Activated T-cell treated with anti-CD3 and anti-CD28 coated beads for 1 hour (primary cell): Measurements from ENCODE around the gene DNASE1L1.

ENCODE experiments used
- DNase-seq: peaks from one replicate; pipeline ENCODE4 v3.0.0-alpha.2; 2020; ENCODE audit warnings: low read depth

Gene DNASE1L1

GRCh38 chrX:154382483-154383069, 26.5 kb downstream of the DNASE1L1 start:
- DNase-seq: no peak

DNA sequence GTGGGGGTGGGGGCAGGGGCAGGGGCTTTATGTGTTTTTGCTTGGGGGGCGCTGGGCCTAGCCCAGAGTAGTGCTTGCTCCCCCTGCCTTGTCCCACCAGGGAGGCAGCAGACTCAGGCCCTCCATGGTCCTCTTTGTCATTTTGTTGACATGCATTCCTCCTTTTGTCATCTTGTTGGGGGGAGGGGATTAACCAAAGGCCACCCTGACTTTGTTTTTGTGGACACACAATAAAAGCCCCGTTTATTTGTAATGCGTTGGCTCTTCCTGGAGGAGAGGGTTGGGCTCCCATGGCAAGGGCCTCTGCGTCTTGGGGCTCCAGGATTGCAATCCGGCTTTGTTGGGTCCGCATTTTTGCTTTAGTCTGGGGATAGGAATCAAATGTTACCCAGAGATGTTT, 27.8 kb downstream of the DNASE1L1 start:
- no peak for DNase-seq

DNA sequence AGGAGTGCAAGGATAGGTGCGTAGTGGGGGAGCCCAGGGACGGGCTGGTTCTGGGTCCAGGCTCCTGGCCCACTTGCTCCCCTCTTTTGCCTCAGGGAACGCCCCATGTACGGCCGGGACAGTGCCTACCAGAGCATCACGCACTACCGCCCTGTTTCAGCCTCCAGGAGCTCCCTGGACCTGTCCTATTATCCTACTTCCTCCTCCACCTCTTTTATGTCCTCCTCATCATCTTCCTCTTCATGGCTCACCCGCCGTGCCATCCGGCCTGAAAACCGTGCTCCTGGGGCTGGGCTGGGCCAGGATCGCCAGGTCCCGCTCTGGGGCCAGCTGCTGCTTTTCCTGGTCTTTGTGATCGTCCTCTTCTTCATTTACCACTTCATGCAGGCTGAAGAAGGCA, 28.3 kb downstream of the DNASE1L1 start:
- DNase-seq: no peak

DNA sequence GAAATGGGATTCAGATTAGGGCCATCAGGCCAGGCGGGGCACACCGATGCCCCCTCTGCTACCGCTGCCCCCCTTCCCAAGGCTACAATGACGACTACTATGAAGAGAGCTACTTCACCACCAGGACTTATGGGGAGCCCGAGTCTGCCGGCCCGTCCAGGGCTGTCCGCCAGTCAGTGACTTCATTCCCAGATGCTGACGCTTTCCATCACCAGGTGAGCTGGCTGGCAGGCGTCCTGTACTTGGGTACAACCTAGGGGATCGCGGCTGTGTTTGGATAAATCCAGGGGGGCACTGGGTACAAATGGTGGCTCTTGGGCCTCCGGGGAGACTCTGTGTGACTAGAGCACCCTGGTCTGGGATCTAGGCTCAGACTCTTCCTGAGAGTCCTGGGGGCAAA, 28.9 kb downstream of the DNASE1L1 start:
- DNase-seq: no peak

GRCh38 chrX:154379569-154379951, 29.5 kb downstream of the DNASE1L1 start:
- no peak for DNase-seq

GRCh38 chrX:154378799-154379568, 30.1 kb downstream of the DNASE1L1 start, which contains the start of gene EMD:
EMD (plus strand) TSS chrX:154379295; CDS start chrX:154379485, 190 bp downstream.
- DNase-seq: peak; percentile 89

GRCh38 chrX:154378059-154378798, 30.8 kb downstream of the DNASE1L1 start:
- no peak for DNase-seq

- DNase-seq: no peak
These were observed 32.3 kb downstream of the DNASE1L1 start for GRCh38 chrX:154376774-154377173.

- no peak for DNase-seq
These were observed 33.9 kb downstream of the DNASE1L1 start for GRCh38 chrX:154375156-154375504.

DNA sequence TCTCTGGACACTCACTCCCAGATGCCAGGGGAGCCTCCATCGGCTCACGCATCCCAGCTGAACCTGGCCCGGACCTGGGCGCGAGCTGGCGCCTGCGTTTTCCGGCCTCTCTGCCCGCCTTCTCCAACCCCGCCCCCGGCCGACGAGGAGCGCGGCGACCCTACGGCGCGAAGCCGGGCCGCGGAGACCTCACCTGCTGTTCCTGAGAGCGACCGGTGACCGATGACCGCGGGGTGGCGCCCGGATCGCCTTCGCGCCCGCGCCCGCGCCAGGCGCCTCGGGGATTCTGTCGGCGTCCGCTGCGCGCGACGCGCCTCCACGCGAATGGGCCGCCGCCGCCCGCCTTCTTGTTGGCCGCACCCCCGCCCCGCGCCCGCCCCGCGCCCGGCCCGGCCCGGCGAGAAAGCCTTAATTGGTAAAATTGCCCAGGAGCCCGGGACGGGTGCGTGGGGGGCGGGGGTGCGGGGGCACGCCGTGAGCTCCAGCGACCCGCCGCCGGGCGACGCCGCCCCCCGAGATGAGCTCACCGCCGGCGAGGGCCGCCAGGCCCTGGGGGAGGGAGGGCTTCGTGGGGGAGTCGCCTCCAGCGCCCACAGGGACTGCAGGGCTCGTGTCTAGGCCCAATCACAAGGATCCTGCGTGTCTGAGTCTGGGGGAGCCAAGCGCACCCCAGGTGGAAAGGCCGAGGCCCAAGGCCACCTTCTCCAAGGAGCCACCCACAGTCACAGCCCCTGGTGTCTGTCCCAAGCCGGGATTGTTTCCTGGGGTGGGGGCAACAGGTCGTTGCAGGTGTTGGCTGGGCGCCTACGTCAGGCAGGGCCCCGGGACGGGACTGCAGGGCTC, 34.5 kb downstream of the DNASE1L1 start, which contains the start of gene FLNA:
Gene FLNA (minus strand): TSS at position 322 of the 843 bp plus-strand sequence. CDS start 3,389 bp downstream, outside the sequence.
- no peak for DNase-seq

DNA sequence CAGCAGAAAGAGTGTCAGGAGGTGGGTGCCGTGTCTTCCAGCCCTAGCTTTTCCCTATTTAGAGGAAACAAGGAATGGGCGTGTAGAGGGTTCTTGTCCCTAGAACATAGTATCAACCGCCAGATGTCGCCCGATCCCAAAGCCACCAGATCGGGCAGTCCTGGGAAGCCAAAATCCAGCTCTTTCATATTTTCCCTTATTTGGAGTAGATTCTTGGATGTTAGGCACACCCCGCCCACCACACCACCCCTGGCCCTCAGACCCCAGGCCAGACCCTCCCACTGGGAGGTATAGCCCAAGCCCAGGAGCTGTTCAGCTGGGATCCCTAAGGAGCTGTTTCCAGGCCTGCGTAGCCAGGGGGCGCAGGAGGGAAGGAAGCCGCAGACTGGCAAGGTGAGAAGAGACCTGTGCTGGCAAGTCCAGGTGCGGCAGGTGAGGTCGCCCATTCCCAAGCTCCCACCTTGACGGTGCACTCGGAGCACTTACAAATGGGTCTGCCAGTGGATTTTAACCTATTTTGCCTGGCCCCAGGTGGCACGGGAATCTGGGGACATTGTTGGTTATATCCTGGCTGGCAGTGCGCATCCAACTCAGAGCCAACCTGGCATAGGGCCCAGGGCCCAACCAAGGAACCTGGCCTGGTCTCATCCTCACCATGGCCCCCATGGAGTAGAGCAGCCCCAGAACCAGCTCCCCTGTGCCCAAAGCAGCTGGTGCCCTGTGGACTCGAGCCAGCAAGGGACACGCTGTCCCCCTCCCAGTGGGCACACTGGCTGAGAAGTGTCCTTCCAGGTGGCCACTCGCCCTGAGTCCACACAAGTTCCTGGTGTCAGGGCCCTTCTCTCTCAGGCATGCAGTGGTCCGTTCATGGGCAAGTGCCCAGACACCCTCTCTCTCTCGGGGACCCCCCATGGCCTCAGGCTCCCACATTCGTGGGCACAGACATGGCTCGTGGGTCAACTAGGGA, 35.4 kb downstream of the DNASE1L1 start:
- DNase-seq: no peak

DNA sequence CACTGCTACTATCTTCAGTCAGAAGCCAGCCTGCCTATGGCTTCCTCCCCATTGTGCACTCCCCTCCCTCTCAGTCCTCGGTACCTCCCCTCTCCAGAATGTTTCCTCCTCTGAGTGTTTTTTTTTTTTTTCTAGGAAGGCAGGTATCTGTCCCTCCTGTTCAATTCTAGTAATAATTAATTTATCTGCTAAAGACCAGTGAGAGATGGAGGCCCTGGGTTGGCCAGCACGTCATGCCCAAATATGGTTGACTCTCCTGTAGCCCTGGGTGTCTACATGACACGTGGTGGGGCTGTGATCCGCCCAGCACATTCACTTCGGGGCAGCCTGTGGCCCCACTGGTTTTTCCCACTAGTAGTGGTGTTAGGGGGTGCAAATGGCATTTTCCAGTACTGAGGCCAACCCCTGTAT, 36.4 kb downstream of the DNASE1L1 start:
- DNase-seq: no peak

DNA sequence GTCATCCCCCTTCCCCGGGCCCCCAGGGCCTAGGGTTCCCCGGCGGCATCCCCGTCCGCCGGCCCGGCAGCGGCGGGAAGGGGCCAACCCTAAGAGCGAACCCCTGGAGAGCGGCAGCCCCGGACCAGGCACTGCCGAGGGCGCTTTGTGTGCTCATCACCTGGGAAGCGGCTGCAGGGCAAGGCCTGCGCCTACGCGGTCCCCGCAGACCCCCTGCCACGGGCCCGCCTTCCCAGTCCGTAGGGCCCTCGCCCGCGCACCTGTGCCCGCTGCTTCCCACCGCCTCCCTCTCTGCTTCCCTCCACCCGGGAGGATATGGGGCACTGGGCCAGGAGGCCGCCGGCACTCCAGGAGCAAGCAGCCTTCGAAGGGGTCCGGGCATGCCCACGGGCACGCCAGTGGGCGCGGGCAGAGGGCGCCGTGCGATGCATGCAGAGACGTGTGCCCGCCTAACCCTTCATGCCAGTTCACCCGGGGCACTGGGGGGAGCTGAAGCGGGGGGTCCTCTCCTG, 37.2 kb downstream of the DNASE1L1 start:
- no peak for DNase-seq

GRCh38 chrX:154371017-154371788, 37.9 kb downstream of the DNASE1L1 start:
- DNase-seq: peak; percentile 86

DNA sequence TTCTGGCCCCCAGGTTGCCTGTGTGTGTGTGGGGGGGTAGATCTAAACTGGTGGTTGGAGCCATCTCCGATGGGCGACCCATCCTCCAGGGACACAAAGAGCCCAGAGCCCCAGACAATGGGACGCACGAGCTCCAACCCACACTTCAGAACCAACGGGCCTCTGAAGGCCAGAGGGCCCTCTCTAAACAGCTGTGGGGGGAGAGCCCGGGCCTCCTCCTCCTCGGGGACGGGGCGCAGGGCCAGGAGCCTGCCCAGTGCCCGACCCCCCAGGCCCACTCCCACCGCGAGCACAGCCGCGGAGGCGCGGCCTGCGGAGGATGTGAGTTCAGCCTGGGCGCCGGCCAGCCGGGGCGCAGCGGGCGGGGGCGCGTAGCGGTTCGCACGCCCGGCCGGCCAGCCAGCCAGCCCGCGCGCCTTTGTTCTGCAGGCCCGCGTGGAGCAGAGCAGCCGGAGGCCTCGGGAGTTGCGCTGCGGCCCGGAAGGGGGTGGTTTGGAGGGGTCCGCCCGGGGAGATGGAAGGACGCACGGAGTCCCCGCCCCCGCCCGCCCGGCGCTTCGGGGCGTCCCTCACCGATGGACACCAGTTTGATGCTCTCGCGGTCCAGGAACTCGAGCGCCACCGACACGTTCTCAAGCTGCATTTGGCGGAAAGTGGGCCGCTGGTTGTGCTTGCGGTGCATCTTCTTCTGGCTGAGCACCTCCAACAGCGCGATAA, 38.6 kb downstream of the DNASE1L1 start:
- no peak for DNase-seq

DNA sequence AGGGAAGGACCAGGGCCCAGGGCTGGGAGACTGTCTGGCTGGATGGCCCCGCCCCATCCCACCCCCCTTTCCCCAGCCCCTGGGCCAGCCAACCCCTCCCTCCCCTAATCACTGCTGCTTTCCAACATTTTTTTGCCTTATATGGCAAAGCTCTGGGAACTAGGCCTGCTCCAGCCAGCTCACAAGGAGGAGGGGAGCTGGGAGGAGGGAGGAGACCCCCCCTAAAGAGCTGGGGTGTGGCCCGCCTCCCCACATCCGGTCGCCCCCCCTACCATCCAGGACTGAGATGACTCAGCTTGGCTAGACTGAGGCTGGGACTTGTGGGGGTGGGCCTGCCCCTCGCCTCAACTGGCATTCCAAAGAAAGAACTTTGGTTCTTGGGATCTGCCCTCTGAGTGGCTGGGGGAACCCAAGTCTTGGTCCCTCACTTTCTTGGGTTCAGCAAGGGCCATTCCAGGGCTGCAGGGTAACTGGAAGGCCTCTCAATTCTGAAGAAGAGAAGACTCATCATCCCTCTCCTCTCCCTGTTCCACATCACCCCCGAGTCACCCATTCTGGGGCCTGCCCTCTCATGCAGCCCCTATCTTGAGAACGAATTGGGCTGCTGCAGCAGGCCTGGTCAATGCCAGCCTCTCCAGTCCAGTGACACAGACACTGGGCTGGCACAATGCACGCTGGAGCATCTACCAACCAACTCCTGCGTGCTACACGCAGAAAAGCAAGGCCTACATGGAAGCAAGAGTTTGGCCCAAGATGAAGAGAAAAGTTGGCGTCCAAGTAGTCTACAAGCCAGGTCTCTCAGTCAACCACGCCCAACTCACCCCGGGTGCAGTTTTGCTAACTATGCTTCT, 39.4 kb downstream of the DNASE1L1 start:
- peak; percentile 60 for DNase-seq

GRCh38 chrX:154368630-154369448, 40.2 kb downstream of the DNASE1L1 start:
- peak; percentile 79 for DNase-seq
